ENCODE measurements around the gene ATAD2B.
"Not testable (repeated sequence)": the region's sequence is repeated elsewhere in the genome, so short reads cannot be mapped to it uniquely, and the experiment has no call there.

Gene ATAD2B

GRCh38 chr2:23791030-23791429 lies 135.9 kb downstream of the ATAD2B start:
- no peak for DNase-seq (ENCODE audit: low read depth in 2 of 2)

- no peak for DNase-seq (ENCODE audit: low read depth in 2 of 2)
Measured at GRCh38 chr2:23789012-23789411, 137.9 kb downstream of the ATAD2B start.

- DNase-seq (ENCODE audit: low read depth in 2 of 2), result no peak
Measured at GRCh38 chr2:23788100-23788499, 138.8 kb downstream of the ATAD2B start.

GRCh38 chr2:23784971-23785370 lies 142.0 kb downstream of the ATAD2B start:
- DNase-seq (ENCODE audit: low read depth in 2 of 2), result no peak

GRCh38 chr2:23782646-23783045 lies 144.3 kb downstream of the ATAD2B start:
- DNase-seq (ENCODE audit: low read depth in 2 of 2), result no peak

GRCh38 chr2:23782126-23782525 lies 144.8 kb downstream of the ATAD2B start:
- DNase-seq (ENCODE audit: low read depth in 2 of 2), result no peak

- not testable (repeated sequence) for DNase-seq (ENCODE audit: low read depth in 2 of 2)
Measured at GRCh38 chr2:23780465-23780864, 146.5 kb downstream of the ATAD2B start.

- no peak for DNase-seq (ENCODE audit: low read depth in 2 of 2)
Measured at GRCh38 chr2:23777826-23778225, 149.1 kb downstream of the ATAD2B start.

GRCh38 chr2:23776021-23776420 lies 150.9 kb downstream of the ATAD2B start:
- DNase-seq (ENCODE audit: low read depth in 2 of 2), result no peak

GRCh38 chr2:23772684-23773083 lies 154.2 kb downstream of the ATAD2B start:
- no peak for DNase-seq (ENCODE audit: low read depth in 2 of 2)

GRCh38 chr2:23772056-23772455 lies 154.9 kb downstream of the ATAD2B start:
- DNase-seq (ENCODE audit: low read depth in 2 of 2), result no peak

GRCh38 chr2:23769364-23769763 lies 157.6 kb downstream of the ATAD2B start:
- DNase-seq (ENCODE audit: low read depth in 2 of 2), result no peak

- DNase-seq (ENCODE audit: low read depth in 2 of 2), result no peak
Measured at GRCh38 chr2:23767876-23768621, 158.9 kb downstream of the ATAD2B start.

- no peak for DNase-seq (ENCODE audit: low read depth in 2 of 2)
Measured at GRCh38 chr2:23762141-23762540, 164.8 kb downstream of the ATAD2B start.

- DNase-seq (ENCODE audit: low read depth in 2 of 2), result no peak
Measured at GRCh38 chr2:23761638-23762037, 165.3 kb downstream of the ATAD2B start.

- DNase-seq (ENCODE audit: low read depth in 2 of 2), result no peak
Measured at GRCh38 chr2:23760736-23761135, 166.2 kb downstream of the ATAD2B start.

GRCh38 chr2:23757686-23758433 lies 169.1 kb downstream of the ATAD2B start:
- no peak for DNase-seq (ENCODE audit: low read depth in 2 of 2)

- no peak for DNase-seq (ENCODE audit: low read depth in 2 of 2)
Measured at GRCh38 chr2:23756593-23757292, 170.2 kb downstream of the ATAD2B start.

GRCh38 chr2:23754970-23755369 lies 172.0 kb downstream of the ATAD2B start:
- no peak for DNase-seq (ENCODE audit: low read depth in 2 of 2)

- no peak for DNase-seq (ENCODE audit: low read depth in 2 of 2)
Measured at GRCh38 chr2:23753291-23754010, 173.5 kb downstream of the ATAD2B start.

- DNase-seq (ENCODE audit: low read depth in 2 of 2), result no peak
Measured at GRCh38 chr2:23751747-23752265, 175.1 kb downstream of the ATAD2B start.
